H1 (cell line): ENCODE results near the gene ARHGDIB. TPM values are rescaled to one million over a fixed set of nuclear protein-coding genes. Genes with fewer than 3 reads are reported as not detected.

ENCODE experiments used
- CTCF ChIA-PET: fragments of 300-600 bp; sonication (Branson Sonifier 250); formaldehyde crosslinking; loops from one replicate; lab custom pipeline; 2021; ENCODE audit not compliant: partially characterized antibody; lab: Charles Lee
- POLR2A ChIA-PET: fragments of 300-600 bp; sonication (Branson Sonifier 250); formaldehyde crosslinking; loops from one replicate; lab custom pipeline; 2021; ENCODE audit warnings: inconsistent platforms; ENCODE audit not compliant: partially characterized antibody; lab: Charles Lee
- DNase-seq, 2 experiments: peaks; one replicate each; pipeline versions ENCODE4 v3.0.0 to v3.0.0-alpha.2; 2010 to 2022; ENCODE audit warnings: low spot score in 2 of 2, low read depth in 1 of 2, mixed read lengths in 1 of 2
- FAIRE-seq: peaks from 2 replicates; lab custom pipeline; 2011; peaks lifted over from hg19 to GRCh38; lab: Jason Lieb, UNC
- H2AFZ ChIP-seq: 2 replicates; pipeline ENCODE4 v1.8.1; 2012; ENCODE audit warnings: low read length, inconsistent platforms
- H2AK5ac ChIP-seq: 2 replicates; pipeline ENCODE4 v1.6.1; 2013; ENCODE audit warnings: low read depth, low read length
- H2BK120ac ChIP-seq: replicated peaks from 2 replicates; pipeline ENCODE3; 2013; ENCODE audit warnings: low read depth, low read length, inconsistent platforms
- H2BK12ac ChIP-seq: 2 replicates; pipeline ENCODE4 v1.6.1; 2013; ENCODE audit warnings: low read depth, low read length
- H2BK15ac ChIP-seq: 2 replicates; pipeline ENCODE4 v1.6.1; 2013; ENCODE audit warnings: low read length
- H2BK20ac ChIP-seq: 2 replicates; pipeline ENCODE4 v1.6.1; 2013; ENCODE audit warnings: low read length
- H2BK5ac ChIP-seq: 2 replicates; pipeline ENCODE4 v1.6.1; 2013; ENCODE audit warnings: low read depth, low read length
- H3K14ac ChIP-seq: 2 replicates; pipeline ENCODE4 v1.6.1; 2013; ENCODE audit warnings: inconsistent platforms; ENCODE audit not compliant: insufficient read length
- H3K18ac ChIP-seq: 2 replicates; pipeline ENCODE4 v1.6.1; 2013; ENCODE audit warnings: low read length; ENCODE audit errors: extremely low read depth
- H3K23ac ChIP-seq: 2 replicates; pipeline ENCODE4 v1.6.1; 2013; ENCODE audit warnings: inconsistent platforms; ENCODE audit not compliant: insufficient read length
- H3K23me2 ChIP-seq: 2 replicates; pipeline ENCODE4 v1.6.1; 2013; ENCODE audit warnings: low read depth, low read length
- H3K27ac ChIP-seq: 2 replicates; pipeline ENCODE4 v1.6.1; 2011; ENCODE audit warnings: low read depth, low read length, inconsistent platforms
- H3K27me3 ChIP-seq, 4 experiments: replicated peaks in 1 of 4; 1 replicate in 1 of 4; 2 replicates in 3 of 4; pipeline versions ENCODE4 v1.6.1 to v1.8.1; 2011 to 2013; ENCODE audit warnings: low read length in 3 of 4, mild to moderate bottlenecking in 3 of 4, inconsistent platforms in 2 of 4, mixed read lengths in 2 of 4, moderate library complexity in 1 of 4; ENCODE audit not compliant: control insufficient read depth in 3 of 4, insufficient read depth in 3 of 4; ENCODE audit errors: extremely low read depth in 1 of 4
- H3K36me3 ChIP-seq, 4 experiments: 2 replicates each; pipeline versions ENCODE4 v1.6.1 to v1.8.1; 2011 to 2013; ENCODE audit warnings: mild to moderate bottlenecking in 4 of 4, low read length in 3 of 4, moderate library complexity in 2 of 4, control low read depth in 1 of 4, inconsistent platforms in 1 of 4; ENCODE audit not compliant: insufficient read depth in 4 of 4, control insufficient read depth in 2 of 4
- H3K4ac ChIP-seq: replicated peaks from 2 replicates; pipeline ENCODE3; 2013; ENCODE audit warnings: low read length, low read depth, mixed read lengths, inconsistent platforms; ENCODE audit not compliant: insufficient read length
- H3K4me1 ChIP-seq, 4 experiments: replicated peaks in 1 of 4; 1 replicate in 1 of 4; 2 replicates in 3 of 4; pipeline versions ENCODE4 v1.6.1 to v1.8.1; 2011 to 2013; ENCODE audit warnings: low read length in 3 of 4, inconsistent platforms in 2 of 4, mixed read lengths in 1 of 4; ENCODE audit not compliant: insufficient read depth in 4 of 4, control insufficient read depth in 3 of 4
- H3K4me2 ChIP-seq, 2 experiments: 2 replicates each; pipeline versions ENCODE4 v1.6.1 to v1.8.1; 2011 to 2013; ENCODE audit warnings: low read depth in 2 of 2, low read length in 2 of 2, control low read depth in 1 of 2, inconsistent platforms in 1 of 2, mild to moderate bottlenecking in 1 of 2; ENCODE audit not compliant: insufficient read depth in 1 of 2
- H3K4me3 ChIP-seq, 4 experiments: fragments of 200-600, 300-600 bp in 1 of 4; sonication (generic), shearing (Covaris generic), sonication (Bioruptor Twin) in 1 of 4; 2 replicates each; pipeline versions ENCODE4 v1.5.1 to v1.8.1; 2011 to 2016; ENCODE audit warnings: low read length in 4 of 4, low read depth in 3 of 4, control low read depth in 2 of 4, inconsistent platforms in 2 of 4, mild to moderate bottlenecking in 2 of 4, mixed read lengths in 1 of 4, moderate library complexity in 1 of 4; ENCODE audit not compliant: insufficient read depth in 2 of 4; ENCODE audit errors: extremely low read depth in 1 of 4
- H3K56ac ChIP-seq: replicated peaks from 2 replicates; pipeline ENCODE3; 2013; ENCODE audit warnings: low read depth, mild to moderate bottlenecking, mixed read lengths, low read length, inconsistent platforms; ENCODE audit not compliant: insufficient read length
- H3K79me1 ChIP-seq: 2 replicates; pipeline ENCODE4 v1.6.1; 2013; ENCODE audit warnings: low read depth, low read length, control low read depth
- H3K79me2 ChIP-seq, 2 experiments: 2 replicates each; pipeline versions ENCODE4 v1.6.1 to v1.8.1; 2012 to 2013; ENCODE audit warnings: low read length in 2 of 2, mild to moderate bottlenecking in 2 of 2, inconsistent platforms in 1 of 2; ENCODE audit not compliant: insufficient read depth in 2 of 2, control insufficient read depth in 1 of 2
- H3K9ac ChIP-seq, 4 experiments: replicated peaks in 1 of 4; 1 replicate in 1 of 4; 2 replicates in 3 of 4; pipeline versions ENCODE4 v1.6.1 to v1.8.1; 2011 to 2013; ENCODE audit warnings: low read depth in 3 of 4, low read length in 3 of 4, control low read depth in 2 of 4, mild to moderate bottlenecking in 2 of 4, moderate library complexity in 2 of 4, inconsistent platforms in 1 of 4; ENCODE audit errors: extremely low read depth in 1 of 4
- H3K9me3 ChIP-seq, 2 experiments: 2 replicates each; pipeline versions ENCODE4 v1.6.1 to v1.8.1; 2012 to 2013; ENCODE audit warnings: mild to moderate bottlenecking in 2 of 2, moderate library complexity in 2 of 2, control low read depth in 1 of 2, inconsistent platforms in 1 of 2, low read depth in 1 of 2, low read length in 1 of 2, mixed read lengths in 1 of 2; ENCODE audit not compliant: insufficient read depth in 2 of 2
- H4K20me1 ChIP-seq, 2 experiments: replicated peaks in 1 of 2; 2 replicates each; pipeline versions ENCODE3 to v1.8.1; 2011 to 2013; ENCODE audit warnings: inconsistent platforms in 2 of 2, low read length in 2 of 2, mild to moderate bottlenecking in 1 of 2; ENCODE audit not compliant: insufficient read depth in 2 of 2, control insufficient read depth in 1 of 2
- H4K5ac ChIP-seq: 2 replicates; pipeline ENCODE4 v1.6.1; 2013; ENCODE audit warnings: low read length, low read depth, mixed read lengths, inconsistent platforms; ENCODE audit not compliant: insufficient read length
- H4K8ac ChIP-seq: 2 replicates; pipeline ENCODE4 v1.8.0; 2013; ENCODE audit warnings: mild to moderate bottlenecking, moderate library complexity, low read length, inconsistent platforms; ENCODE audit not compliant: insufficient read depth; ENCODE audit errors: extremely low read depth
- H4K91ac ChIP-seq: replicated peaks from 2 replicates; pipeline ENCODE3; 2013; ENCODE audit warnings: low read length, mixed read lengths, inconsistent platforms; ENCODE audit not compliant: insufficient read length
- BCL11A ChIP-seq, 2 experiments: IDR thresholded peaks; one replicate each; pipeline ENCODE4 v1.6.1; 2011; ENCODE audit warnings: low read depth in 2 of 2, low read length in 2 of 2, mild to moderate bottlenecking in 2 of 2
- BRCA1 ChIP-seq: IDR thresholded peaks from 2 replicates; pipeline ENCODE4 v1.6.1; 2012; ENCODE audit warnings: low read depth, low read length, improper control_type of control experiment
- CHD2 ChIP-seq: IDR thresholded peaks from 2 replicates; pipeline ENCODE4 v1.6.1; 2012; ENCODE audit warnings: low read length, improper control_type of control experiment
- CREB1 ChIP-seq: IDR thresholded peaks from 2 replicates; pipeline ENCODE4 v1.6.1; 2012; ENCODE audit warnings: inconsistent platforms
- JUN ChIP-seq: IDR thresholded peaks from 2 replicates; pipeline ENCODE4 v1.6.1; 2011; ENCODE audit warnings: low read depth, mild to moderate bottlenecking, improper control_type of control experiment, low read length
- POLR2AphosphoS5 ChIP-seq: IDR thresholded peaks from 2 replicates; pipeline ENCODE4 v1.6.1; 2011; ENCODE audit warnings: low read depth, low read length
- RBBP5 ChIP-seq: IDR thresholded peaks from 2 replicates; pipeline ENCODE4 v1.7.1; 2012; ENCODE audit warnings: low read depth, mild to moderate bottlenecking, inconsistent platforms, low read length, moderate library complexity, borderline replicate concordance
- SP1 ChIP-seq: IDR thresholded peaks from 2 replicates; pipeline ENCODE4 v1.6.1; 2011; ENCODE audit warnings: low read depth, low read length
- SP4 ChIP-seq: IDR thresholded peaks from 2 replicates; pipeline ENCODE4 v1.6.1; 2012; ENCODE audit warnings: low read length, inconsistent platforms
- ZNF274 ChIP-seq: IDR thresholded peaks from 2 replicates; pipeline ENCODE4 v1.7.0; 2012; ENCODE audit warnings: low read length, borderline replicate concordance; ENCODE audit errors: extremely low read depth
- WGBS, 2 experiments: shearing (Covaris generic) in 1 of 2; methylation state at CpG; one replicate each; pipeline versions ENCODE4 v1.1.6 to v1.1.7; 2013 to 2015; ENCODE audit warnings: low lambda C conversion rate in 2 of 2, mixed read lengths in 2 of 2, inconsistent platforms in 1 of 2, low coverage in 1 of 2, missing lambda C conversion rate in 1 of 2; ENCODE audit not compliant: insufficient replicate concordance in 2 of 2, insufficient coverage in 1 of 2, insufficient read length in 1 of 2; ENCODE audit errors: extremely low coverage in 1 of 2, missing lambda C conversion rate in 1 of 2; 5-methylcytosine and 5-hydroxymethylcytosine counted together
- polyA plus RNA-seq, 7 experiments: library from polyadenylated mRNA; depleted of rRNA in 3 of 7; stranded (reverse) in 5 of 7; unstranded in 2 of 7; fragments of >200 nt in 5 of 7; fragments of 200-250 nt in 2 of 7; gene quantifications; 1 replicate in 5 of 7; 2 replicates in 1 of 7; 4 replicates in 1 of 7; pipeline versions ENCODE4 v1.2.1 to v1.2.3, GENCODE V29; 2011 to 2013; ENCODE audit warnings: missing spikeins in 2 of 7, mixed read lengths in 2 of 7
- total RNA-seq: library from RNA; stranded (reverse); fragmentation: NEBNext Ultra II Directional; extraction: Animal tissue kit (Norgen Biotek cat#: 25700); gene quantifications from 2 replicates; pipeline ENCODE4 v1.2.1, GENCODE V29; 2021
- TF ChIP-seq, protein P1 (sequence below): IDR thresholded peaks from 2 replicates; pipeline ENCODE4 v1.6.1; 2012; ENCODE audit warnings: inconsistent platforms
- TF ChIP-seq, protein P2 (sequence below), 3 experiments: IDR thresholded peaks; 1 replicate in 2 of 3; 2 replicates in 1 of 3; pipeline versions ENCODE4 v1.5.1 to v1.6.1; 2011; ENCODE audit warnings: low read length in 3 of 3, mild to moderate bottlenecking in 3 of 3, inconsistent platforms in 2 of 3, low read depth in 1 of 3, moderate library complexity in 1 of 3; ENCODE audit not compliant: insufficient read depth in 1 of 3; ENCODE audit errors: control extremely low read depth in 1 of 3

The ARHGDIB gene
- total and polyA plus RNA-seq, 2 of the 8 experiments (the other 6 are each of a cell fraction or from before 2014, with no cell fraction given), result 0.82 to 1.3 TPM

DNA sequence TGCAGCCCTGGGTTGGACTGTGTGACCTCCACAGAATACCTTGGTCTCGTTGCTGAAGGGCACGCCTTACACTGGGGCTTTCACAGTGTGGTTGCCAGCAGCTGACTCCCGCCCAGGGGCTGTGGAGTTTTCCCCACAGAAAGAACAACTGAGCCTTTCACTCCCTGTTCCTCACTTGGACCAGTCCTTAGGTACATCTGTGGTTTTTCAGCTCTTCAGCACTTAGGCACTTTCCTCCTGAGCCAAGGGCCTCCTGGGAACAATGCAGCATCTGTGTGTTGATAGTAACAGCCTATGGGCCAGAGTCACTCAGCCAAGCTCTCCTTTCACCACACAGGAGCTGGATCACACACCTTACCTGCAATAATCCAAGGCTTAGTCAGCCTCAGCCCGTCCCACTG lies 48.0 kb downstream of the ARHGDIB start:
- ChIA-PET POLR2A (no interaction called here), CTCF (interaction anchor here (0.6 to 1.4 kb wide), 6 partner anchors 8 to 98 kb away, joined by 3 to 7 read pairs (median 3); no protein-coding TSS in a partner anchor)
- Histone ChIP-seq H2BK20ac (no peak overlapping the region), H4K91ac (no peak overlapping the region), H3K27me3 (no peaks in the 10 kb centered on the region), H2BK120ac (no peak overlapping the region), H3K9ac (no peak overlapping the region), H3K4ac (no peak overlapping the region), H3K4me2 (no peak overlapping the region), H2BK5ac (no peak overlapping the region), H2AFZ (peak overlapping the region; percentile 90), H3K23me2 (no peaks in the 10 kb centered on the region), H3K79me2 (no peaks in the 10 kb centered on the region), H3K56ac (no peak overlapping the region), H3K4me1 (no peaks in the 10 kb centered on the region), H3K79me1 (no peaks in the 10 kb centered on the region), H3K23ac (no peak overlapping the region), H4K8ac (no peak overlapping the region), H3K36me3 (no peaks in the 10 kb centered on the region), H3K27ac (no peak overlapping the region), H4K20me1 (no peaks in the 10 kb centered on the region), H3K14ac (no peak overlapping the region), H2BK12ac (no peak overlapping the region), H4K5ac (no peak overlapping the region), H3K9me3 (no peaks in the 10 kb centered on the region), H3K18ac (no peak overlapping the region), H2AK5ac (no peak overlapping the region), H3K4me3 (no peak overlapping the region), H2BK15ac (no peak overlapping the region)
- no peak for DNase-seq
- WGBS, 2 experiments, result 79% methylated on average over 4 of the region's 4 CpGs; no CpG with 5 or more reads in 1 of the 2 experiments
- FAIRE-seq, result no peak
- TF ChIP-seq SP1 (no peak), JUN (no peak), SP4 (no peak), BRCA1 (no peak), ZNF274 (no peak), BCL11A (IDR thresholded peaks at IDR 0.05; ENCODE audit: low read depth in 2 of 2, low read length in 2 of 2) (no peak), POLR2AphosphoS5 (no peak), CHD2 (no peak), CREB1 (no peak), RBBP5 (no peak)
- TF ChIP-seq, protein P1, sequence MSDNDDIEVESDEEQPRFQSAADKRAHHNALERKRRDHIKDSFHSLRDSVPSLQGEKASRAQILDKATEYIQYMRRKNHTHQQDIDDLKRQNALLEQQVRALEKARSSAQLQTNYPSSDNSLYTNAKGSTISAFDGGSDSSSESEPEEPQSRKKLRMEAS, result no peak
- TF ChIP-seq, protein P2, sequence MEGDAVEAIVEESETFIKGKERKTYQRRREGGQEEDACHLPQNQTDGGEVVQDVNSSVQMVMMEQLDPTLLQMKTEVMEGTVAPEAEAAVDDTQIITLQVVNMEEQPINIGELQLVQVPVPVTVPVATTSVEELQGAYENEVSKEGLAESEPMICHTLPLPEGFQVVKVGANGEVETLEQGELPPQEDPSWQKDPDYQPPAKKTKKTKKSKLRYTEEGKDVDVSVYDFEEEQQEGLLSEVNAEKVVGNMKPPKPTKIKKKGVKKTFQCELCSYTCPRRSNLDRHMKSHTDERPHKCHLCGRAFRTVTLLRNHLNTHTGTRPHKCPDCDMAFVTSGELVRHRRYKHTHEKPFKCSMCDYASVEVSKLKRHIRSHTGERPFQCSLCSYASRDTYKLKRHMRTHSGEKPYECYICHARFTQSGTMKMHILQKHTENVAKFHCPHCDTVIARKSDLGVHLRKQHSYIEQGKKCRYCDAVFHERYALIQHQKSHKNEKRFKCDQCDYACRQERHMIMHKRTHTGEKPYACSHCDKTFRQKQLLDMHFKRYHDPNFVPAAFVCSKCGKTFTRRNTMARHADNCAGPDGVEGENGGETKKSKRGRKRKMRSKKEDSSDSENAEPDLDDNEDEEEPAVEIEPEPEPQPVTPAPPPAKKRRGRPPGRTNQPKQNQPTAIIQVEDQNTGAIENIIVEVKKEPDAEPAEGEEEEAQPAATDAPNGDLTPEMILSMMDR (IDR thresholded peaks at IDR 0.05; ENCODE audit: control extremely low read depth in 1 of 3, insufficient read depth in 1 of 3, low read depth in 1 of 3, low read length in 3 of 3), result no peak
